ENCODE data around the gene TMEM145.
"Not testable (repeated sequence)": the region's sequence is repeated elsewhere in the genome, so short reads cannot be mapped to it uniquely, and the experiment has no call there.

The TMEM145 gene

DNA sequence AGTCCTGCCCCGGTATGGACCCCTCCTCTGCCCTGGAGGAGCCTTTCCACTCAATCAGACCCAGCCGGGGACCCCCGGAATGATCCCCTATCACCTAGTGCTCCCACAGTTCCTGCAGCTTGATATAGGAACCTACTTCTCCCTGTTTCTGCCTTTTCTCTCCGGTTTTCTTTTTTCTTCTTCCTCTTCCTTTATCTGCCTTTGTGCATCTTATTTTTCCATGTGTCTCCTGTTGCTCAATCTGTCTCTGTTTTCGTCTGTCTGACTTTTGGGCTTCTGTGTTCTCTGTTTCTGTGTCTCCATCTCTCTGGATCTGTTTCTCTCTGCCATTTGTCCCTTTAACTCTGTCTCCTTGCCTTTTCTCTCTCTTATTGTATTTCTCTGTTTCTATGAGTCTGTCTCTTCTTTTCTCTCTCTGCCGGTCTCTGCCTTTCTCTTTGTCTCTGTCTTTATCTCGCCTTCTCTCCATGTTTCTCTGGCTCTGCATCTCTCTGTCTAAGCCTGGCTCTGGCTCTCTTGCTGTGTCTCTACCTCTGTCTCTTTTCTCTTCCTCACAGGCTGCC is 22.3 kb downstream of the TMEM145 start:
- DNase-seq (ENCODE audit: insufficient read length, low spot score) (no peak), FAIRE-seq (no peak)
- TF ChIP-seq POLR2A (IDR thresholded peaks at IDR 0.05; ENCODE audit: low read depth, low read length): no peak

GRCh38 chr19:42335971-42336370 is 22.9 kb downstream of the TMEM145 start:
- no peak for DNase-seq (ENCODE audit: insufficient read length, low spot score)
- TF ChIP-seq POLR2A (IDR thresholded peaks at IDR 0.05; ENCODE audit: low read depth, low read length): no peak
- no peak for FAIRE-seq

GRCh38 chr19:42339126-42339860 is 26.2 kb downstream of the TMEM145 start:
- not testable (repeated sequence) for DNase-seq (ENCODE audit: insufficient read length, low spot score); FAIRE-seq

GRCh38 chr19:42339922-42340321 is 26.8 kb downstream of the TMEM145 start:
- DNase-seq (ENCODE audit: insufficient read length, low spot score); FAIRE-seq: not testable (repeated sequence)

- no peak for DNase-seq (ENCODE audit: insufficient read length, low spot score)
- TF ChIP-seq POLR2A (IDR thresholded peaks at IDR 0.05; ENCODE audit: low read depth, low read length): no peak
- no peak for FAIRE-seq
These were observed 30.4 kb downstream of the TMEM145 start for GRCh38 chr19:42343344-42344110.

DNA sequence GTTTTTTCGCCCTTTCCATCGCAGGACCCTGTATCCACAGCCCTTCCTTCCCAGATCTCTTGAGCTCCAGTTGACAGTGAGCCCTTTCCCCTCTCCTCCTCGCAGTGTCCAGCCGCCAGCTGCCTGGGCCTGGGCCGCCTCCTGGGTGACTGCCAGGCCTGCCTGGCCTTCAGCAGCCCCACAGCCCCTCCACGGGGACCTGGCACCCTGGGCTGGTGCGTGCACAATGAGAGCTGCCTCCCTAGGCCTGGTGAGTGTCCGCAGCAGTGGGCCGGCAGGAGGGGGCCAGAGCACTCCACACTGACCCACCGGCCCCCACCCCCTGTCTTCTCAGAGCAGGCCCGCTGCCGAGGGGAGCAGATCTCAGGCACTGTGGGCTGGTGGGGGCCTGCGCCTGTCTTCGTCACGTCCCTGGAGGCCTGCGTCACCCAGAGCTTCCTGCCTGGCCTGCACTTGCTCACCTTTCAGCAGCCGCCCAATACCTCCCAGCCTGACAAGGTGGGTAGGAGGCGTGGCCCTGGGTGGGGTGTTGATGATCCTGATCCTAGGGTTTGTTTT is 31.3 kb downstream of the TMEM145 start:
- no peak for TF ChIP-seq POLR2A (IDR thresholded peaks at IDR 0.05; ENCODE audit: low read depth, low read length)
- no peak for FAIRE-seq

DNA sequence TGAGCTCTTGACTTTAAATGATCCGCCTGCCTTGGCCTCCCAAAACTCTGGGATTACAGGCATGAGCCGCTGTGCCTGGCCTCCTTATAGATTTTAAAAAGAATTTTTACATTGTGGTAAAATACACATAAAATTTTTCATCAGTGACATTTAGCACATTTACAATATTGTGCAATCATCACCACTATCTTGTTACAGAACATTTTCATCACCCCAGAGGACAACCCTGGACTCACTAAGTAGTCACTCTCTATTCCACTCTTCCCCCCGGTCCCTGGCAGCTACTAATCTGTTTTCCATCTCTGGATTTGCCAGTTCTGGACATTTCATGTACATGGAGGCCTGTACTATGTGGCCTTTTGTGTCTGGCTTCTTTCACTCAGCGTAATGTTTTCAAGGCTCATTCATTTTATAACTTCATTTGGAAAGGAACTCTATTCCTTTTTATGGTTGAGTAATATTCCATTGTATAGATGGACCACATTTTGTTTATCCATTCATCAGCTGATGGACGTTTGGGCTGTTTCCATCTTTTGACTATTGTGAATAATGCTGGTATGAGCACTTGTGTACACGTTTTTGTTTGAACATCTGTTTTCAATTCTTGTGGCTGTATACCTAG is 32.2 kb downstream of the TMEM145 start:
- FAIRE-seq (no peak), DNase-seq (ENCODE audit: insufficient read length, low spot score) (no peak)
- TF ChIP-seq POLR2A (IDR thresholded peaks at IDR 0.05; ENCODE audit: low read depth, low read length): no peak

More for the DNA sequence above, 31.3 kb downstream of the TMEM145 start:
- no peak for DNase-seq (ENCODE audit: insufficient read length, low spot score)

GRCh38 chr19:42348211-42348610 is 35.1 kb downstream of the TMEM145 start:
- FAIRE-seq (no peak), DNase-seq (ENCODE audit: insufficient read length, low spot score) (no peak)
- no peak for TF ChIP-seq POLR2A (IDR thresholded peaks at IDR 0.05; ENCODE audit: low read depth, low read length)

- no peak for TF ChIP-seq POLR2A (IDR thresholded peaks at IDR 0.05; ENCODE audit: low read depth, low read length)
- FAIRE-seq (no peak), DNase-seq (ENCODE audit: insufficient read length, low spot score) (no peak)
These were observed 36.4 kb downstream of the TMEM145 start for GRCh38 chr19:42349378-42350107.

DNA sequence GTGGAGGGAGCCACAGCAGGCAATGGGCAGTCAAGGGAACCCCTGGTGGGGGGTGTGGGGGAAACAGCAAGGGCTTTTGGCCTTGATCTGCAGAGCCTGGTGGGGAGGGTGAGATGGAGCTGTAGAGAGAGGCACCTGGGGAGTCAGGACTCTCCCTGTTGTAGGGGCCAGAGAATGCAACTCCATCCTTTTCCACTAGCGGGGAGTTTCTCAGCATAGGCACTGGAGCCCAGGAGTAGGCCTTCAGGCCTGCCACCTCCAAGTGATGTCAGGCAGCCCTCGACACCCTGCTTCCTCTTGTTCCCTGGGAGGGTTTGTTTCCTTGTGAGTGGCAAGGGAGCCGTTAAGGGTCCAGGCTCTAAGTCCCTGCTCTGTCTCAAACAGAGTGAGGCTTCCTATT is 37.3 kb downstream of the TMEM145 start:
- DNase-seq (ENCODE audit: insufficient read length, low spot score) (no peak), FAIRE-seq (no peak)
- no peak for TF ChIP-seq POLR2A (IDR thresholded peaks at IDR 0.05; ENCODE audit: low read depth, low read length)

- TF ChIP-seq POLR2A (IDR thresholded peaks at IDR 0.05; ENCODE audit: low read depth, low read length): no peak
- FAIRE-seq (no peak), DNase-seq (ENCODE audit: insufficient read length, low spot score) (no peak)
These were observed 38.1 kb downstream of the TMEM145 start for GRCh38 chr19:42351079-42351735.

GRCh38 chr19:42352301-42353259 is 39.5 kb downstream of the TMEM145 start:
- FAIRE-seq (no peak), DNase-seq (ENCODE audit: insufficient read length, low spot score) (no peak)
- TF ChIP-seq POLR2A (IDR thresholded peaks at IDR 0.05; ENCODE audit: low read depth, low read length): no peak

Data from H54 (cell line).